Measurements from ENCODE around the gene ME2. TPM values are rescaled to one million over a fixed set of nuclear protein-coding genes. Genes with fewer than 3 reads are reported as not detected.

Gene ME2
- total RNA-seq, 1 donor from 2014 or later, result 54.5 TPM

GRCh38 chr18:50950626-50951025, 71.7 kb downstream of the ME2 start:
- Histone ChIP-seq H3K27ac (replicated peaks) (no peak overlapping the region), H3K36me3 (peaks cover 11% of the 10 kb centered on the region), H3K9me3 (replicated peaks) (no peaks in the 10 kb centered on the region), H3K4me1 (peaks cover 4% of the 10 kb centered on the region), H3K4me3 (no peak overlapping the region), H3K27me3 (ENCODE audit: low read depth) (no peaks in the 10 kb centered on the region)
- DNase-seq, result no peak
- TF ChIP-seq, protein P1, sequence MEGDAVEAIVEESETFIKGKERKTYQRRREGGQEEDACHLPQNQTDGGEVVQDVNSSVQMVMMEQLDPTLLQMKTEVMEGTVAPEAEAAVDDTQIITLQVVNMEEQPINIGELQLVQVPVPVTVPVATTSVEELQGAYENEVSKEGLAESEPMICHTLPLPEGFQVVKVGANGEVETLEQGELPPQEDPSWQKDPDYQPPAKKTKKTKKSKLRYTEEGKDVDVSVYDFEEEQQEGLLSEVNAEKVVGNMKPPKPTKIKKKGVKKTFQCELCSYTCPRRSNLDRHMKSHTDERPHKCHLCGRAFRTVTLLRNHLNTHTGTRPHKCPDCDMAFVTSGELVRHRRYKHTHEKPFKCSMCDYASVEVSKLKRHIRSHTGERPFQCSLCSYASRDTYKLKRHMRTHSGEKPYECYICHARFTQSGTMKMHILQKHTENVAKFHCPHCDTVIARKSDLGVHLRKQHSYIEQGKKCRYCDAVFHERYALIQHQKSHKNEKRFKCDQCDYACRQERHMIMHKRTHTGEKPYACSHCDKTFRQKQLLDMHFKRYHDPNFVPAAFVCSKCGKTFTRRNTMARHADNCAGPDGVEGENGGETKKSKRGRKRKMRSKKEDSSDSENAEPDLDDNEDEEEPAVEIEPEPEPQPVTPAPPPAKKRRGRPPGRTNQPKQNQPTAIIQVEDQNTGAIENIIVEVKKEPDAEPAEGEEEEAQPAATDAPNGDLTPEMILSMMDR (IDR thresholded peaks at IDR 0.05; ENCODE audit: borderline replicate concordance), result no peak
- intact Hi-C loops (cut with micrococcal nuclease), result no loop called here

- H3K27ac ChIP-seq (replicated peaks), result no peak overlapping the region
- TF ChIP-seq, protein P1 (IDR thresholded peaks at IDR 0.05; ENCODE audit: borderline replicate concordance), result no peak
- H3K9me3 ChIP-seq (replicated peaks), result no peaks in the 10 kb centered on the region
- H3K4me3 ChIP-seq, result no peak overlapping the region
- H3K4me1 ChIP-seq, result no peaks in the 10 kb centered on the region
- no peak for DNase-seq
- intact Hi-C loops (cut with micrococcal nuclease), result no loop called here
- H3K36me3 ChIP-seq, result no peaks in the 10 kb centered on the region
- H3K27me3 ChIP-seq (ENCODE audit: low read depth), result no peaks in the 10 kb centered on the region
These were observed 74.9 kb downstream of the ME2 start for GRCh38 chr18:50953822-50954221.

DNA sequence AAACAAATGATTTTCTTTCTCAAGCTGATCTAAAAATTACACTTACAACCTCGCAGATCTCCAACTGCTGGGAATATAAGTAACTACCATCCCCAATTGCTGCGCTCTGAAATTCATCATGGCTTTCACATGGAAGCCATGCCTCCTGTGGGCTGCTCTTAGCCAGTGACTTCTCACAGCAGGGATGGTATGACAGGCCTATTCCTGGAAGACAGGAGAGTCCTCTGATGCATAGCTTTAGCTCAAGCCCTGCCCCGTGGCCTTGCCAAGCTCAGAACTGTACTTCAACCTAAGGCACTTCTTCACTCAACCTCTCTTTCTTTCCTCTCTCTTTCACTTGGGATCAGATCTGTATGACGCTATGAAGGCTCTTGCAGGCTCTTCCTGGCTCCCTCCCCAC, 76.3 kb downstream of the ME2 start:
- DNase-seq, result no peak
- H3K4me1 ChIP-seq, result no peaks in the 10 kb centered on the region
- TF ChIP-seq, protein P1 (IDR thresholded peaks at IDR 0.05; ENCODE audit: borderline replicate concordance), result no peak
- intact Hi-C loops (cut with micrococcal nuclease), result no loop called here
- H3K9me3 ChIP-seq (replicated peaks), result no peaks in the 10 kb centered on the region
- no peak overlapping the region for H3K4me3 ChIP-seq
- no peaks in the 10 kb centered on the region for H3K27me3 ChIP-seq (ENCODE audit: low read depth)
- no peaks in the 10 kb centered on the region for H3K36me3 ChIP-seq
- H3K27ac ChIP-seq (replicated peaks), result no peak overlapping the region

DNA sequence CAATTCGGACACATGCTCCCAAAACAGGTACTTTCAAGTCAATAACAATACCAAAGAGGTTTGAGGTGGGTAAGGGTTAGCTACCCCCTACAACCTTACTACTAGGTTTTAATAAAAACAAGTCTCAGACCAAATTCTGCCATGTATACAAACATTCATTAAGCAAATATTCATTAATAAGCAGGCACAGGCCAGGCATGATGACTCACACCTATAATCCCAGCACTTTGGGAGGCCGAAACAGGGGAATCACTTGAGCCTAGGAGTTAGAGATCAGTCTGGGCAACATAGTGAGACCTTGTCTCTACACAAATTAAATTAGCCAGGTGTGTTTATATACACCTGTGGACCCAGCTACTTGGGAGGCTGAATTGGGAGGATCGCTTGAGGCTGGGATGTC, 77.2 kb downstream of the ME2 start:
- intact Hi-C loops (cut with micrococcal nuclease), result no loop called here
- H3K27ac ChIP-seq (replicated peaks), result no peak overlapping the region

DNA sequence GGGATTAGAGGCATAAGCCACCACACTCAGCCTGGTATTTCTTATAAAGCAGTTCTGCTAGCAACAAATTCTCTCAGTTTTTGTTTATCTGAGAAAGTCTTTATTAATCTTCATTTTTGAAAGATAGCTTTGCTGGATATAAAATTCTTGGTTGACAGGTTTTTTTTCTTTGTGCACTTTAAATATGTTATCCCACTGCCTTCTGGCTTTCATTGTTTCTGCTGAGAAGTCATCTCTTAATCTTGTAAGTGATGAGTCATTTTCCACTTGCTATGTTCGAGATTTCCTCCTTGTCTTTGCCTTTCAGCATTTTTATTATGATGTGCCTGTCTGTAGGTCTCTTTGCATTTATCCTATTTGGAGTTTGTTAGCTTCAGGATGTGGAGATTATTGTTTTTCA, 83.1 kb downstream of the ME2 start:
- intact Hi-C loops (cut with micrococcal nuclease), result no loop called here
- Histone ChIP-seq H3K27me3 (ENCODE audit: low read depth) (no peaks in the 10 kb centered on the region), H3K4me3 (no peak overlapping the region), H3K36me3 (no peaks in the 10 kb centered on the region), H3K9me3 (replicated peaks) (peaks cover 30% of the 10 kb centered on the region), H3K27ac (replicated peaks) (no peak overlapping the region), H3K4me1 (no peaks in the 10 kb centered on the region)
- DNase-seq, result no peak
- TF ChIP-seq, protein P1 (IDR thresholded peaks at IDR 0.05; ENCODE audit: borderline replicate concordance), result no peak

More for the DNA sequence above, 77.2 kb downstream of the ME2 start:
- H3K27me3 ChIP-seq (ENCODE audit: low read depth), result no peaks in the 10 kb centered on the region
- no peaks in the 10 kb centered on the region for H3K36me3 ChIP-seq
- TF ChIP-seq, protein P1 (IDR thresholded peaks at IDR 0.05; ENCODE audit: borderline replicate concordance), result no peak
- peaks cover 5% of the 10 kb centered on the region for H3K9me3 ChIP-seq (replicated peaks)
- DNase-seq, result no peak
- no peaks in the 10 kb centered on the region for H3K4me1 ChIP-seq
- H3K4me3 ChIP-seq, result no peak overlapping the region
